ENCODE measurements around the gene KLRB1. TPM values are rescaled to one million over a fixed set of nuclear protein-coding genes. Genes with fewer than 3 reads are reported as not detected.
"Not testable (repeated sequence)": the region's sequence is repeated elsewhere in the genome, so short reads cannot be mapped to it uniquely, and the experiment has no call there.

KLRB1 gene
- polyA plus RNA-seq, 4 donors: 2.5 to 15.9 (median 4.5) TPM

DNA sequence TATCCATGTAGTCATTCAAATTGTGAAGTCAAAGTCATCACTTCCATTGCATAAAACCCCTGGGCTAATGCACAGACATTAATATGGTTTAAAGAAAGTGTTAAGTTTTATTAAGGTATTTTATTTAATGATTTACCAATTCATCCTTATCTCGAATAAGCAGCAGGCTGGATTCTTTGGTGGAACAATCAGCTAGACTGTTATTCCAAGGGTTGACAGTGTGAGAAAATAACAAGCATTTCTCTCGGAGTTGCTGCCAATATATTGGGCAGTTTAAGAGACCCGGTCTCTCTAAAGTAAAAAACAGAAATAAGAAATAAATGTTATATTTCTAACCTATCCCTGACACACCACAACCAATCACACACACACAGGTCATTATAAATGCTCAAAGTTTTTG, 9.4 kb downstream of the KLRB1 start:
- FAIRE-seq (no peak), DNase-seq (no peak)
- Histone ChIP-seq H3K4me3 (ENCODE audit: low read depth in 1 of 3, low read length in 3 of 3) (no peak overlapping the region), H3K36me3 (ENCODE audit: control insufficient read depth in 3 of 3, insufficient read depth in 2 of 3, low read depth in 1 of 3, low read length in 3 of 3) (no peaks in the 10 kb centered on the region), H3K9me3 (ENCODE audit: control insufficient read depth in 2 of 2, insufficient read depth in 1 of 2, low read depth in 1 of 2, low read length in 1 of 2) (no peaks in the 10 kb centered on the region), H3K27ac (ENCODE audit: low read depth in 1 of 3, low read length in 2 of 3) (no peak overlapping the region), H3K27me3 (ENCODE audit: control insufficient read depth in 3 of 3, insufficient read depth in 3 of 3, low read length in 3 of 3) (no peaks in the 10 kb centered on the region), H3K4me1 (ENCODE audit: control insufficient read depth in 3 of 3, insufficient read depth in 2 of 3, low read depth in 1 of 3, low read length in 2 of 3) (no peaks in the 10 kb centered on the region)
- 15 to 64% (median 42%) methylated on average over 3 of the region's 3 CpGs for WGBS, 3 donors

DNA sequence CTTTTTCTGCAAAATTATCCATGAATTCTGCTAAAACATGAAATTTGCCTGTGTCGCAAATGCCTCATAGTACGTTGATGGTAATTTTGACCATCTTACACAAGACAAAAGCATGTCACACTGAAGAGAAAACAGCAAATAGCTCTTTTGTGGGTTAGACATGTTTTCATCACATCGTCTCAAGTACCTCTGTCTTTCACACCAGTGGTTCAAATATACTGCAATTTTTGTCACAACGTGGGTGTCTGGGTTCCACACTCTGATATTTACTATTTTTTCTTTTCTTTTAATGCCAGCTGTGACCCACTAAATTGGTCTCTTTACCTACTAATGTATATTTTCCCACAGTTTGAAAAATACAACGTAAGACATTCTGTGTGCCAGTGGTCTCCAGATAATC, 10.4 kb downstream of the KLRB1 start:
- WGBS, 3 donors: 87 to 88% (median 87%) methylated on average over 5 of the region's 5 CpGs
- no peak overlapping the region for H3K4me3 ChIP-seq (ENCODE audit: low read depth in 1 of 3, low read length in 3 of 3)
- FAIRE-seq: no peak
- H3K27ac ChIP-seq (ENCODE audit: low read depth in 1 of 3, low read length in 2 of 3): no peak overlapping the region
- no peaks in the 10 kb centered on the region for H3K36me3 ChIP-seq (ENCODE audit: control insufficient read depth in 3 of 3, insufficient read depth in 2 of 3, low read depth in 1 of 3, low read length in 3 of 3)
- H3K4me1 ChIP-seq (ENCODE audit: control insufficient read depth in 3 of 3, insufficient read depth in 2 of 3, low read depth in 1 of 3, low read length in 2 of 3): no peaks in the 10 kb centered on the region
- no peaks in the 10 kb centered on the region for H3K9me3 ChIP-seq (ENCODE audit: control insufficient read depth in 2 of 2, insufficient read depth in 1 of 2, low read depth in 1 of 2, low read length in 1 of 2)
- DNase-seq: no peak
- H3K27me3 ChIP-seq (ENCODE audit: control insufficient read depth in 3 of 3, insufficient read depth in 3 of 3, low read length in 3 of 3): no peaks in the 10 kb centered on the region

DNA sequence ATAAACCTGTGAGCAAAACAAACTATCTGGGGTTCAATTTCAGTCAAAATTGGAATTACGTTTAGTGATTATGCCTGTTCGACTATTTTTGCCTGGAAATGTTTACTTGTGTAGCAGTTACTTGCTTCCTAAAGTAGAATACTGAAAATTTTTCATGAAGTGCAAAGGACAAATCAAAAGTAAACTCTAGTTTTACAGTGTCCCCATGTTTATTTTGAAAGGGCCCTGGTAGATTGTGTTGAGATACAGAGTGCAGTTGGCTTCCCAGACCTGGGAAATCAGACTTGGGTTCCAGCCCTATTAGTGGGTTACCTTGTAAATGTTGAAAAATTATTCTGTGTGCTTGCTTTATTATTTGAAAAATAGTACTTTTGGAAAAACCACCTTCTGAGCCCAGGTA, 17.3 kb downstream of the KLRB1 start:
- no peak for FAIRE-seq

DNA sequence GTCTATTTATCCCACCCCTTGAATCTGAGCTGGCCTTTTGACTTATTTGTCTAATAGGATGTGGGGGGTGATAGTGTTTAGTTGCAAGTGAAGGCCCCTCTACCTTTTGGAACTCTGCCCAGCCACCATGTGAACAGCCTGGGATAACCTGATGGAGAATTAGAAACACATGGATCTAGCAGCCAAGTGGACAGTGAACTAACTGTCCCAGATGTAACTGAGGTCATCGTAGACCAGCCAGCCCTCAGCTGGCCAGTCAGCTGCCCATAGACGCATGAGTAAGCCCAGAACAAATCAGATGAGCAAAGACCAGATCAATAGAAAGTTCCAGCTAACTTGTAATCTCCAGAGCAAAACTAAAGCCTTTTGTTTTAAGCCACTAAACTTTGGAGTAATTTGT, 19.0 kb downstream of the KLRB1 start:
- no peak overlapping the region for H3K4me3 ChIP-seq (ENCODE audit: low read depth in 1 of 3, low read length in 3 of 3)
- H3K4me1 ChIP-seq (ENCODE audit: control insufficient read depth in 3 of 3, insufficient read depth in 2 of 3, low read depth in 1 of 3, low read length in 2 of 3): no peaks in the 10 kb centered on the region
- no peak for FAIRE-seq
- no peaks in the 10 kb centered on the region for H3K9me3 ChIP-seq (ENCODE audit: control insufficient read depth in 2 of 2, insufficient read depth in 1 of 2, low read depth in 1 of 2, low read length in 1 of 2)
- no peaks in the 10 kb centered on the region for H3K27me3 ChIP-seq (ENCODE audit: control insufficient read depth in 3 of 3, insufficient read depth in 3 of 3, low read length in 3 of 3)
- WGBS, 3 donors: 77 to 90% (median 86%) methylated on average over 2 of the region's 2 CpGs
- no peaks in the 10 kb centered on the region for H3K36me3 ChIP-seq (ENCODE audit: control insufficient read depth in 3 of 3, insufficient read depth in 2 of 3, low read depth in 1 of 3, low read length in 3 of 3)
- no peak overlapping the region for H3K27ac ChIP-seq (ENCODE audit: low read depth in 1 of 3, low read length in 2 of 3)
- no peak for DNase-seq

More for the DNA sequence above, 17.3 kb downstream of the KLRB1 start:
- 85 to 95% (median 91%) methylated on average over 2 of the region's 2 CpGs for WGBS, 3 donors
- DNase-seq: no peak
- Histone ChIP-seq H3K4me3 (ENCODE audit: low read depth in 1 of 3, low read length in 3 of 3) (no peak overlapping the region), H3K9me3 (ENCODE audit: control insufficient read depth in 2 of 2, insufficient read depth in 1 of 2, low read depth in 1 of 2, low read length in 1 of 2) (no peaks in the 10 kb centered on the region), H3K36me3 (ENCODE audit: control insufficient read depth in 3 of 3, insufficient read depth in 2 of 3, low read depth in 1 of 3, low read length in 3 of 3) (no peaks in the 10 kb centered on the region), H3K27me3 (ENCODE audit: control insufficient read depth in 3 of 3, insufficient read depth in 3 of 3, low read length in 3 of 3) (no peaks in the 10 kb centered on the region), H3K27ac (ENCODE audit: low read depth in 1 of 3, low read length in 2 of 3) (no peak overlapping the region), H3K4me1 (ENCODE audit: control insufficient read depth in 3 of 3, insufficient read depth in 2 of 3, low read depth in 1 of 3, low read length in 2 of 3) (no peaks in the 10 kb centered on the region)

DNA sequence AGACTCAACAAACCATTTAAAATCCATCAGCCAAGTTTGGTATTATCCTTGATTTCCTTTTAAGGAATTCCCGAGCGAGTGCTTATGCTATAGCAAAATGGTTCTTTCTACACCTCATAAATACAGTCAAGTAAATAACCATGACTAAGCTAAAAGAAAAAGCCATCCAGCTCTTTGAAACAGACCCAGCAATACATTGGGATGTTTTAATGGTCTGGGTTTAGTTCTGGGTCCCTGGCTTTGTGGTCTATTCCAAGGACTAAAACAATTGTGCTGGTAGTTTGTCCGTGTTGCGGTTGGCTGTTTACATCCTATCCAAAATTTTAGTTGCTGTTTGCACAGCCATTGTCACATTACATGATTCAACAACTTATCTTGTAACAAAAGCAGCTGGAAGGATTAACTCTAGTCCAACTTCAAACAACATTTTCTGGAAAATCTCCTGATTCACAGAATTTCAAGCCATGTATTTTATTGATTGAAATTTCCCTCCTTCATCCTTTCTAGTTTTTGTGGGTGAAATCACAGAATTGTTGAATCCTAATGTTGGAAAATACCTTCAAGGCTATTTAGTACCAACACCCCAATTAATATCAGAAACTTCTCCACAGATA, 19.6 kb downstream of the KLRB1 start:
- no peak overlapping the region for H3K27ac ChIP-seq (ENCODE audit: low read depth in 1 of 3, low read length in 2 of 3)
- no peaks in the 10 kb centered on the region for H3K27me3 ChIP-seq (ENCODE audit: control insufficient read depth in 3 of 3, insufficient read depth in 3 of 3, low read length in 3 of 3)
- DNase-seq (no peak), FAIRE-seq (no peak)
- no peaks in the 10 kb centered on the region for H3K9me3 ChIP-seq (ENCODE audit: control insufficient read depth in 2 of 2, insufficient read depth in 1 of 2, low read depth in 1 of 2, low read length in 1 of 2)
- no peaks in the 10 kb centered on the region for H3K36me3 ChIP-seq (ENCODE audit: control insufficient read depth in 3 of 3, insufficient read depth in 2 of 3, low read depth in 1 of 3, low read length in 3 of 3)
- WGBS, 3 donors: 90 to 96% (median 93%) methylated on average over 4 of the region's 4 CpGs
- H3K4me1 ChIP-seq (ENCODE audit: control insufficient read depth in 3 of 3, insufficient read depth in 2 of 3, low read depth in 1 of 3, low read length in 2 of 3): no peaks in the 10 kb centered on the region
- H3K4me3 ChIP-seq (ENCODE audit: low read depth in 1 of 3, low read length in 3 of 3): no peak overlapping the region

DNA sequence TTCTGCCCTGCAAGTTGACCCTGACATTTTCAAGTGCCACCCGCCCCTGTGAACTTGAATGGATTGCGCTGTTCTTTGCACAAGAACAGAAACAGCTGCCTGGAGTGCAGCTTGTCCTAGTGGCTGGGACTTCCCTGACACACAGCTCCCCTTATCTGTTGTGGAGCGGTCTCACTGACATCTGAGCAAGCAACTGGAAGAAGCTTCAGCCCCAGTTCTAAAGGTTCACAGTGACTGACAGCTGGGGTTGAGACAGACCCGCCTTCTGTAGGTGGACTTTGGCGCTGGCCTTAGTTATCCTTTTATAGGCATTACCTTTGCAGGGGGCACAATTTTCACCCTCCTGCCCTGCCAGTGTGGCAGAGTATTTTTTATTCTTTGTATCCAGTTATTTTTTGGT, 30.0 kb downstream of the KLRB1 start:
- FAIRE-seq; H3K4me3 ChIP-seq (ENCODE audit: low read depth in 1 of 3, low read length in 3 of 3); H3K27me3 ChIP-seq (ENCODE audit: control insufficient read depth in 3 of 3, insufficient read depth in 3 of 3, low read length in 3 of 3); H3K9me3 ChIP-seq (ENCODE audit: control insufficient read depth in 2 of 2, insufficient read depth in 1 of 2, low read depth in 1 of 2, low read length in 1 of 2); H3K4me1 ChIP-seq (ENCODE audit: control insufficient read depth in 3 of 3, insufficient read depth in 2 of 3, low read depth in 1 of 3, low read length in 2 of 3); DNase-seq; H3K27ac ChIP-seq (ENCODE audit: low read depth in 1 of 3, low read length in 2 of 3); H3K36me3 ChIP-seq (ENCODE audit: control insufficient read depth in 3 of 3, insufficient read depth in 2 of 3, low read depth in 1 of 3, low read length in 3 of 3): not testable (repeated sequence)
- 22 to 76% methylated on average over 1 to 2 of the region's 5 CpGs; no CpG with 5 or more reads in 1 of the 3 donors for WGBS, 3 donors

DNA sequence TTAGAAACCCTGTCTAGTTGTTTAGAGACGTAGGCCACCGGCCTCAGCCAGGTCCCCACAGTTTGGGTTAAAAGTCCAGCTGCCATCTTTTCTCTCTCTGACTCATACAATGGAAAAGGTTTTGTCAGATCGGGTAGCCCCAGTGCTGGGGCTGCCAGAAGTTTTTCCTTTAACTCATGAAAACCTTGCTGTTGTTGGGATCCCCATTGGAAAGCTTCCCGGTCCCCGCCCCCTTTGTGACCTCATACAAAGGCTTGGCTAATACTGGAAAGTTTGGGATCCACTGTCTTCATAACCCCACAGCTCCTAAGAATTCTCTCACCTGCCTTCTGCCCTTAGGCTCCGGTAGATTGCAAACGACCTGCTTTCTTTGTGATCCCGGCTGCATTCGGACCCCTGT, 40.6 kb downstream of the KLRB1 start:
- not testable (repeated sequence) for H3K36me3 ChIP-seq (ENCODE audit: control insufficient read depth in 3 of 3, insufficient read depth in 2 of 3, low read depth in 1 of 3, low read length in 3 of 3); H3K27ac ChIP-seq (ENCODE audit: low read depth in 1 of 3, low read length in 2 of 3); DNase-seq; H3K4me3 ChIP-seq (ENCODE audit: low read depth in 1 of 3, low read length in 3 of 3); H3K27me3 ChIP-seq (ENCODE audit: control insufficient read depth in 3 of 3, insufficient read depth in 3 of 3, low read length in 3 of 3); FAIRE-seq; H3K4me1 ChIP-seq (ENCODE audit: control insufficient read depth in 3 of 3, insufficient read depth in 2 of 3, low read depth in 1 of 3, low read length in 2 of 3); H3K9me3 ChIP-seq (ENCODE audit: control insufficient read depth in 2 of 2, insufficient read depth in 1 of 2, low read depth in 1 of 2, low read length in 1 of 2)
- 93 to 98% (median 93%) methylated on average over 3 to 9 of the region's 9 CpGs for WGBS, 3 donors

DNA sequence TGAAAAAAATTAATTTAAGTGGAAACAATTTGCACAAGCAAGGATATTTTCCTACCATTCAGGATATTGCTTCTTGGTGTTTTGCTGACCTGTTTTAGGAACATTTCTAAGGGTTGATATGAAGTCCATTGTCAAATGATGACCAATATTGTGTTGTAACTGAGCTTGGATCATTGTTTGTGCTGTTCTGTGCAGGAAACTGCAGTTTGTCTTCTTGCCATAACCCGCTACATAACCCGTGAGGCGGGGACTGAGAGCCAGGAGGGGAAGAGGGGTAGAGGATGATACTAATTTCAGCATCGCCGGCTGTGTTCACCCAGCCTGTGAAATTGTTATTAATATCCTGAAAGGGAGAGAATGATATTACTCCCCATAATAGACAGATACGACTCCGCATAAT, 41.6 kb downstream of the KLRB1 start:
- H3K4me1 ChIP-seq (ENCODE audit: control insufficient read depth in 3 of 3, insufficient read depth in 2 of 3, low read depth in 1 of 3, low read length in 2 of 3); H3K9me3 ChIP-seq (ENCODE audit: control insufficient read depth in 2 of 2, insufficient read depth in 1 of 2, low read depth in 1 of 2, low read length in 1 of 2); H3K27ac ChIP-seq (ENCODE audit: low read depth in 1 of 3, low read length in 2 of 3); DNase-seq; H3K36me3 ChIP-seq (ENCODE audit: control insufficient read depth in 3 of 3, insufficient read depth in 2 of 3, low read depth in 1 of 3, low read length in 3 of 3); H3K4me3 ChIP-seq (ENCODE audit: low read depth in 1 of 3, low read length in 3 of 3); FAIRE-seq; H3K27me3 ChIP-seq (ENCODE audit: control insufficient read depth in 3 of 3, insufficient read depth in 3 of 3, low read length in 3 of 3): not testable (repeated sequence)
- WGBS, 3 donors: 85 to 91% methylated on average over 4 to 7 of the region's 7 CpGs; no CpG with 5 or more reads in 1 of the 3 donors

DNA sequence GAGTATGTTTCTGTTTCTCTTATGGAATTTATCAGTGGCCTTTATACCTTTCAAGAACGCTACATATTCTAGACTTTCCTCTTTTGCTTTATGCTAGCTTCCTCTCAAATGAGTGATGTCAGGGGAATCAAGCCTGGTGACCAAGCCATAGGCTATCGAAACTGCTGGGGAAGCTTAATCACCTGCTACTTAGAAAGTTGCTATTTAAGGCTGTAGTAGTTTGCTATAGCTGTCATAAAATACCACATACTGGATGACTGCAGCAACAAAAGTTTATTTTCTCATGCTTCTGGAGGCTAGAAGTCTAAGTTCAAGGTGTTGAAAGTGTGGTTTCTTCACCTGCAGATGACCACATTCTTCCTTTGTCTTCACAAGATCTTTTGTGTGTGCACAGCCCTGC, 43.3 kb downstream of the KLRB1 start:
- not testable (repeated sequence) for H3K4me3 ChIP-seq (ENCODE audit: low read depth in 1 of 3, low read length in 3 of 3); H3K27me3 ChIP-seq (ENCODE audit: control insufficient read depth in 3 of 3, insufficient read depth in 3 of 3, low read length in 3 of 3); DNase-seq; H3K27ac ChIP-seq (ENCODE audit: low read depth in 1 of 3, low read length in 2 of 3); H3K36me3 ChIP-seq (ENCODE audit: control insufficient read depth in 3 of 3, insufficient read depth in 2 of 3, low read depth in 1 of 3, low read length in 3 of 3); FAIRE-seq; H3K9me3 ChIP-seq (ENCODE audit: control insufficient read depth in 2 of 2, insufficient read depth in 1 of 2, low read depth in 1 of 2, low read length in 1 of 2); H3K4me1 ChIP-seq (ENCODE audit: control insufficient read depth in 3 of 3, insufficient read depth in 2 of 3, low read depth in 1 of 3, low read length in 2 of 3)
- 78 to 88% (median 80%) methylated on average over 1 to 2 of the region's 2 CpGs for WGBS, 3 donors

All from small intestine (tissue), 7 donors.